Activated T-helper 1 cell treated with Interleukin-2 at 50 U/mL for 16 hours (primary cell): ENCODE results near the gene CASK.
"Not testable (repeated sequence)": the region's sequence is repeated elsewhere in the genome, so short reads cannot be mapped to it uniquely, and the experiment has no call there.

Source experiments
- DNase-seq: peaks from one replicate; pipeline ENCODE4 v3.0.0-alpha.2; 2020; ENCODE audit warnings: low read depth

CASK gene

DNA sequence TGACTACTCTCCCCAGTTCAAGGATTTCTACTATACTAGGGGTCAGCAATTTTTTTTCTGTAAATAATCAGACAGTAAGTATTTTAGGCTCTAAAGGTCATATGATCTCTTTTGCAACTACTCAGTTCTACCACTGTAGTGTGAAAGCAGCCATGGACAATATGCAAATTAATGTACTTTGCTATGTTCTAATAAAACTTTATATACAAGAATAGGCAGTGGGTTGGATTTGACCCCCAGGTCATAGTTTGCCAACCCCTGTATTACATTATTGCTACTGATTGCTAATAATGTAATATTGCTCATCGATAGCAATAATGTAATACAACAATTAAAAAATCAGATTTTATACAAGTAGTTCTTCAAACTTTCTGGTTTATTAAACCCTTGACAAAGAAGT, 293.8 kb downstream of the CASK start:
- no peak for DNase-seq

- no peak for DNase-seq
Measured at GRCh38 chrX:41621222-41621723, 302.1 kb downstream of the CASK start.

GRCh38 chrX:41619221-41619620, 304.1 kb downstream of the CASK start:
- DNase-seq: no peak

DNA sequence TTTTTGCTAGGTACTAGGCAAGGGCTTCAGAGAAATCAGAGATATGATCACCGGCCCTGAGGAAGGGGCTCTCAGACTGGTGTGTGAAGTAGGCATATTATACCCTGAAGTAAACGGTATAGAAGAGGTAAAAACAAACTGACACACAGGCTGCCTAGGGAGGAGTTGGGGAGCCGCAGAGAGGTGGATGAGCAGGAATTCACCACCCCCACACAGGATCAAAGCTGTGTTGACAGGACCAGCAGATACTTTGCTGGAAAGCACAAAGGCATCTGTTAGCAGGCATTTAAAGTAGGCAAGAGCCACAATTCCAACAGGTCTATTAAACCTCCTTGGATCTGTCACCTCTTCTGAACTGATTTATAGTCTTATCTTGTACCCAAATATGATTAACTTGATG, 306.4 kb downstream of the CASK start:
- no peak for DNase-seq

DNA sequence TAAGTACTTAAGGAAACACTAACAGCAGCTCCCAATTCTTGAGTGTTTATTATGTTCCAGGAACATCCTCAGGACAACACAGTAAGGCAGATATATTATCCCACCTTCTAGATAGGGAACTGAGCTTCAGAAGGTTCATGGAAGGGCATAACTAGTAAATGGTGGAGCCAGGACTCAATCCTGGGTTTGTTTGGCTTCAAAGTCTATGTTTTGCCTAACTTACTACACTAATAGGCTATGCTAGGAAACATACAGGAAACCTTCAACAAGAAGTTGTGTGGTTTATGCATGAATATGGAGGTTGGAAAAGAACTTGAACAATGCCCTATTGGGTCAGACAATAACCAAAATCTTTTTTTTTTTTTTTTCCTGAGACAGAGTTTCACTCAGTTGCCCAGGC, 307.1 kb downstream of the CASK start:
- no peak for DNase-seq

DNA sequence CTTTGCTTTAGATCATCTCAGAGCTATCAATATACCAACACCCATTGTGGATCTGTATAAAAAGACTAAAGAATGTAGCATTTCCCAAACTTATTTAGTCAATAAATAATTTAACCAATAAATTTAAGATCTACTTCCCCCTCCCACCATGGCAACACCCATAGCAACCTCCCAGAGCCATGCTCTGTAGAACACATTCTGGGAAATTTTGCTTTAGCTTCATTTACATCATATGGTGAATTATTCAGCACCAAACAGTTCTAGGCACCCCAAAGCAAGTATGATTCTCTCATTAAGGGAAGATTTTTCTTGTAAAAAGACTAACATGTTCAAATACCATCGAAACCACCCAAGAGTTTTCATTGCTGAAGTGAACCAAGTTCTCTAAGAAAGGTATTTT, 315.1 kb downstream of the CASK start:
- DNase-seq: no peak

GRCh38 chrX:41607264-41607832, 316.0 kb downstream of the CASK start:
- no peak for DNase-seq

DNA sequence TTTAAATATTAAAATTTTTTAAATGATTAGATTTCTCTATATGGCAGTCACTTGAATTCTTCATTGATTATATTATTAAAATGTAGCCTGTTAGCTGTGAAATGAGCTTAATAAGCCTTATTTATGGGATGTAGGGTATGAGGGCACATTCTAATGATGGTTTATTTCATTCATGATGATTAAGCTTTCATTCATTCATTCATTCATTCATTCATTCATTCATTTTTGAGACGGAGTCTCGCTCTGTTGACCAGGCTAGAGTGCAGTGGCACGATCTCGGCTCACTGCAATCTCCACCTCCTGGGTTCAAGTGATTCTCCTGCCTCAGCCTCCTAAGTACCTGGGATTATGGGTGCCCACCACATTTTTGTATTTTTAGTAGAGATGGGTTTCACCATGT, 317.3 kb downstream of the CASK start:
- not testable (repeated sequence) for DNase-seq

GRCh38 chrX:41604766-41605543, 318.4 kb downstream of the CASK start:
- DNase-seq: no peak

DNA sequence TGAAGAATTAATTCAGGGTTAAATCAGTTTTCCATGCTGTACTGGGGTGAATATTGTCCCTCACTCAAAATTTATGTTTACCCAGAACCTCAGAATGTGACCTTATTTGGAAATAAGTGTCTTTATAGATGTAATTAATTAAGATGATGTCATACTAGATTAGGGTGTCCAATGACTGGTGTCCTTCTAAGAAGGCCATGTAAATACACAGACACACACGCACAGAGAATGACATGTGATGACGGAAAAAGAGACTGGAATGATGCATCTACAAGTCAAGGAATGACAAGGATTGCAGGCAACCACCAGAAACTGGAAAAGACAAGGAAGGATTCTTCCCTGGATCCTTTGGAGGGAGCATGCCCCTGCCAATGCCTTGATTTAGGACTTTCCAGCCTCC, 319.2 kb downstream of the CASK start:
- DNase-seq: no peak

- no peak for DNase-seq
Measured at GRCh38 chrX:41603596-41603995, 319.8 kb downstream of the CASK start.

GRCh38 chrX:41602816-41603345, 320.5 kb downstream of the CASK start:
- no peak for DNase-seq

DNA sequence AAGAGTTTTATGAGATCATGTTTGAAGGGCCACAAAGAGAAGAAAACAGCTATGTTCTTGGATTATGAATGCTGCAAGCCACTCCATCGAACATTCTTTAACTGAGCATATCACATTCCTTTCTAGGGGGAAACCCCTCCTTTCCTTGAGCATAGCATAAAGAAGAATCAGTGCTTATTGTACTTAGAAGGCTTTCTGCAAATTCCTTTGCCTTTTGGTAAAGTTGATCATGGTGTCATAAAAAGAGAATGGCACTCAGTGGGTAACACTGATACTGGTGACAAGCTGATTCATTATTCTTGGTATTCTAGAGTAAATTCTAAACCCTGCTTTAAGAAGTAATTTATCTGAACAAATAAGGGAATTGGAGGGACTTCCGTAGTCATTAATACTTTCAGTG, 323.1 kb downstream of the CASK start:
- DNase-seq: no peak

- no peak for DNase-seq
Measured at GRCh38 chrX:41599507-41599906, 323.8 kb downstream of the CASK start.

GRCh38 chrX:41596596-41596995, 326.8 kb downstream of the CASK start:
- DNase-seq: no peak

GRCh38 chrX:41594634-41595033, 328.7 kb downstream of the CASK start:
- no peak for DNase-seq

DNA sequence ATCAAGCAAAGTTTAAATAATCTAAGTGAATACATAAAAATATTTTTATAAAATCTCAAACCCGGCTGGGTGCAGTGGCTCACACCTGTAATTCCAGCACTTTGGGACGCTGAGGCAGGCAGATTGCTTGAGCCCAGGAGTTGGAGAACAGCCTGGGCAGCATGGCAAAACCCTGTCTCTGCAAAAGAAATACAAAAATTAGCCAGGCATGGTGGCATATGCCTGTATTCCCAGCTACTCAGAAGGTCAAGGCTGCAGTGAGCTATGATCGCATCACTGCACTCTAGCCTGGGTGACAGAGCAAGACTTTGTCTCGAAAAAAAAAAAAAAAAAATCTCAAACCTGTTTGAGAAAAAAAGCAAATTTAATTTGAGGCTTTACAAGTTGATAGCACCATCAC, 331.4 kb downstream of the CASK start:
- DNase-seq: no peak

- no peak for DNase-seq
Measured at GRCh38 chrX:41590641-41591040, 332.7 kb downstream of the CASK start.

GRCh38 chrX:41589634-41590270, 333.6 kb downstream of the CASK start:
- no peak for DNase-seq

GRCh38 chrX:41588271-41588670, 335.1 kb downstream of the CASK start:
- no peak for DNase-seq

- DNase-seq: no peak
Measured at GRCh38 chrX:41580423-41581064, 342.8 kb downstream of the CASK start.

DNA sequence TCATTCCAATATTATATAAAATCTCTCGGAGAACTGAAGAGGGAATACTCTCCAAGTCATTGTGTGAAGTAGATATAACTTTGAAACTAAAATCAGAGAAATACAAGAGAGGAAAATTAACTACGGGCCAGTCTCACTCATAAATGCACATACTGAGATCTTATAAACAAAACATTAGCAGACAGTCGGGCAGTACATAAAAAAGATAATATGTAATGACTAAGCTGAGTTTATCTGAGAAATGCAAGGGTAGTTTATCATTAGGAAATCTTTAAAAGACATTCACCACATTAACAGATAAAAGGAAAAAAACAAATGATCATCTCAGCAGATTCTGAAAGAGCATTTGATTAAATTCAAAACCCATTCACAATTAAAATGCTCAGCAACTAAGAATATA, 359.5 kb downstream of the CASK start:
- no peak for DNase-seq

GRCh38 chrX:41561045-41561444, 362.3 kb downstream of the CASK start:
- DNase-seq: peak; percentile 4
